ENCODE data around the gene CEP44.
"Not testable (repeated sequence)": the region's sequence is repeated elsewhere in the genome, so short reads cannot be mapped to it uniquely, and the experiment has no call there.

The CEP44 gene

DNA sequence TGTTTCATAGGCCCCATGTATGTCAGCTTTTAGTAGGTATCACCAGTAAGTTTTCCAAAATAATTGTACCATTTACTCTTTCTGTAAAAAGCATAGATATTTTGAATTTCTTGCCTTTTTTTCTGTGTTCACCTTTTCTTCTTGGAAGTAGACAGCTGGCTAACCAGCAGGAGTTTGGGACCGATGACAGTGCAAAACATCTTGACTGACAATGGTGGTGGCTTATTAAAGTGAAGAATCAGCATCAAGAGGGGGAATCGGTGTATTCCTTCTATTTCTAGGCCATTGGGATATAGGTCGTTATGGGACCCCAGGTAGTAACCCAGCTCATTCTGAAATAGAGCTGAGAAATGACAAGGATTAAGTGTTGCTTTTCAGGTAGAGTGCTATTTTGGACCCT is 3.2 kb downstream of the CEP44 start:
- TF ChIP-seq, protein P1, sequence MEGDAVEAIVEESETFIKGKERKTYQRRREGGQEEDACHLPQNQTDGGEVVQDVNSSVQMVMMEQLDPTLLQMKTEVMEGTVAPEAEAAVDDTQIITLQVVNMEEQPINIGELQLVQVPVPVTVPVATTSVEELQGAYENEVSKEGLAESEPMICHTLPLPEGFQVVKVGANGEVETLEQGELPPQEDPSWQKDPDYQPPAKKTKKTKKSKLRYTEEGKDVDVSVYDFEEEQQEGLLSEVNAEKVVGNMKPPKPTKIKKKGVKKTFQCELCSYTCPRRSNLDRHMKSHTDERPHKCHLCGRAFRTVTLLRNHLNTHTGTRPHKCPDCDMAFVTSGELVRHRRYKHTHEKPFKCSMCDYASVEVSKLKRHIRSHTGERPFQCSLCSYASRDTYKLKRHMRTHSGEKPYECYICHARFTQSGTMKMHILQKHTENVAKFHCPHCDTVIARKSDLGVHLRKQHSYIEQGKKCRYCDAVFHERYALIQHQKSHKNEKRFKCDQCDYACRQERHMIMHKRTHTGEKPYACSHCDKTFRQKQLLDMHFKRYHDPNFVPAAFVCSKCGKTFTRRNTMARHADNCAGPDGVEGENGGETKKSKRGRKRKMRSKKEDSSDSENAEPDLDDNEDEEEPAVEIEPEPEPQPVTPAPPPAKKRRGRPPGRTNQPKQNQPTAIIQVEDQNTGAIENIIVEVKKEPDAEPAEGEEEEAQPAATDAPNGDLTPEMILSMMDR (IDR thresholded peaks at IDR 0.05; ENCODE audit: low read depth, low read length) = no peak
- DNase-seq (ENCODE audit: extremely low read depth, low read depth) = no peak

DNA sequence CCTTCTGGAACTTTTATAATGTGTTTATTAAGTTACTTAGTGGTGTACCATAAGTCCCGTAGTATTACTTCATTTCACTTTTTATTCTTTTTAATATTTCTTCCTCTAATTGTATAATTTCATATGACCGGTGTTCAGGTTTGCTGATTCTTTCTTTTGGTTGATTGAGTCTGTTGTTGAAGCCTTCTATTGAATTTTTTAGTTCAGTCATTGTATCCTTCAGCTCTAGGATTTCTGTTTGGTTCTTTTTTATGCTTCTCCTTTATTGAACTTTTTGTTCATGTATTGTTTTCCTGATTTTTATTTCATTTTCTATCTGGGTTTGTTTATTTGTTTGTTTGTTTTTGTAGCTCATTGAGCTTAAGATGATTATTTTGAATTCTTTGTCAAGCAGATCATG is 8.8 kb downstream of the CEP44 start:
- TF ChIP-seq, protein P1 (IDR thresholded peaks at IDR 0.05; ENCODE audit: low read depth, low read length) = no peak
- no peak for DNase-seq (ENCODE audit: extremely low read depth, low read depth)

DNA sequence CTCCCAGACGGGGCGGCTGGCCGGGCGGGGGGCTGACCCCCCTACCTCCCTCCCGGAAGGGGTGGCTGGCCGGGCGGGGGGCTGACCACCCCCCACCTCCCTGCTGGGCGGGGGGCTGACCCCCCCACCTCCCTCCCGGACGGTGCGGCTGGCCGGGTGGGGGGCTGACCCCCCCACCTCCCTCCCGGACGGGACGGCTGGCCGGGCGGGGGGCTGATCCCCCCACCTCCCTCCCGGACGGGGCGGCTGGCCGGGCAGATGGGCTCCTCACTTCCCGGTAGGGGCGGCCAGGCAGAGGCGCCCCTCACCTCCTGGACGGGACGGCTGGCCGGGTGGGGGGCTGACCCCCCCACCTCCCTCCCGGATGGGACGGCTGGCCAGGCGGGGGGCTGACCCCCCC is 10.9 kb downstream of the CEP44 start:
- not testable (repeated sequence) for DNase-seq (ENCODE audit: extremely low read depth, low read depth)

DNA sequence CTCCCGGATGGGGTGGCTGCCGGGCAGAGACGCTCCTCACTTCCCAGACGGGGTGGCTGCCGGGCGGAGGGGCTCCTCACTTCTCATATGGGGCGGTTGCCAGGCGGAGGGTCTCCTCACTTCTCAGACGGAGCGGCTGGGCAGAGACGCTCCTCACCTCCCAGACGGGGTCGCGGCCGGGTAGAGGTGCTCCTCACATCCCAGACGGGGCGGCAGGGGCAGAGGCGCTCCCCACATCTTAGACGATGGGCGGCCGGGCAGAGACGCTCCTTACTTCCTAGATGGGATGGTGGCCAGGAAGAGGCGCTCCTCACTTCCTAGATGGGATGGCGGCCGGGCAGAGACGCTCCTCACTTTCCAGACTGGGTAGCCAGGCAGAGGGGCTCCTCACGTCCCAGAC is 11.4 kb downstream of the CEP44 start:
- DNase-seq (ENCODE audit: extremely low read depth, low read depth) = not testable (repeated sequence)

DNA sequence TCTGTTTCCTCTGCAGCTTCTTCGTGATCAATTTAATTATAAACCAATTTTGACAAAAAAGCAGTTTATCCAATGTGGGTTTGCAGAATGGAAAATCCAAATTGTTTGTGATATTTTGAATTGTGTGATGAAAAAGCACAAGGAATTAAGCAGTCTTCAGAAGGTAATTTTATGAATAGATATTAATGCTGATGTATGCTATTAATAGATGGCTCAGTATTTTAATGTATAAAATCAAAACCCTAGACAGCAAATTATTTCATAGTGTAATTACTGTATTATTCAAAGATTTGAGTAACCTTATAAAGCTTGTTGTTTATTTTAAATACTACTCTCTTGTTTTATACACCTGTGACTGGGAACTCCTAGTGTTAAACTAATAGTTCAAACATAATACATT is 20.0 kb downstream of the CEP44 start:
- TF ChIP-seq, protein P1 (IDR thresholded peaks at IDR 0.05; ENCODE audit: low read depth, low read length) = no peak
- no peak for DNase-seq (ENCODE audit: extremely low read depth, low read depth)

DNA sequence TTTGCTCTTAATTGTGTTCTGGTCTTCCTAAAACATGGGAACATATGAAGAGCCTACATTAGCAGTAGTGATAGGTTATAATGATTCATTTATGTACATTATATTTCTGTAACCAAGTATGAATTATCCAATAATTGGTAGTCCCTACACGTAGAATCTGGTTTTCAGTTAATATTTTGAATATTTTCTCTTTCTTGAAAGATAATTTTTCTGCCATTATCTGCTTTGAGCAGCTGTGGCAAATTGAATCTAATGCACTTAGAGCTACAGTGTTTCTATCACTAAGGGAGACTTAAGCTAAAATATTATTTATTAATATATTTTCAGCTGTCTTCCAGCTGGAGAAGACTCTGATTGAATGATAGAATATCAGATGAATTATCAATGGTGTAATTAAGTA is 21.0 kb downstream of the CEP44 start:
- TF ChIP-seq, protein P1 (IDR thresholded peaks at IDR 0.05; ENCODE audit: low read depth, low read length) = no peak
- no peak for DNase-seq (ENCODE audit: extremely low read depth, low read depth)

DNA sequence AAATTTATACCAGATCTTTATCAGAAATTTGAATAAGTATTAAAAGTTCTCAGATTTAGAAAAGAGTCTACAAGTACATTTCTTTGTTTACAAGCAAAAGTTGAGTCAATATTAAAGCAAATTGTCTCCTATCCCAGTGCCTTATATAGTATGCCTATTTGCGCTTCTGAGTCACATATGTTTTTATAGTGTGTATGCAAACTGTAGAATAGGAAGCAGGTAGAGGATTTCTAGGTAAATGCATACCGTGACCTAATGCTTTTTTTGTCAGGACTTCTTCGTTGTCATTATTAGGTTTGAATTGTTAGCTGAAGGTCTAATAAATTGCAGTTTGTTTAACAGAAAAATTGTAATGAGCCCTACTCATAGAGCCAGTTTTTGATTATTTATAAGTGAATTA is 22.2 kb downstream of the CEP44 start:
- TF ChIP-seq, protein P1 (IDR thresholded peaks at IDR 0.05; ENCODE audit: low read depth, low read length) = no peak
- no peak for DNase-seq (ENCODE audit: extremely low read depth, low read depth)

DNA sequence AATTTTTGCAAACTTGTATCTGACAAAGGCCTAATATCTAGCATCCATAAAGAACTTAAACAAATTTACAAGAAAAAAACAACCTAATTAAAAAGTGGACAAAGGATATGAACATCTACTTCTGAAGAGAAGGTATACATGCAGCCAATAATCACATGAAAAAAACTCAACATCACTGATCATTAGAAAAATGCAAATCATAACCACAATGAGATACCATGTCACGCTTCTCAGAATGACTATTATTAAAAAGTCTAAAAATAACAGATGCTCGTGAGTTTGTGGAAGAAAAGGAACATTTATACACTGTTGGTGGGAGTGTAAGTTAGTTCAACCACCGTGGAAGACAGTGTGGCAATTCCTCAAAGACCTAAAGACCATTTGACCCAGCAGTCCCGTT is 24.0 kb downstream of the CEP44 start:
- no peak for DNase-seq (ENCODE audit: extremely low read depth, low read depth)
- TF ChIP-seq, protein P1 (IDR thresholded peaks at IDR 0.05; ENCODE audit: low read depth, low read length) = no peak

DNA sequence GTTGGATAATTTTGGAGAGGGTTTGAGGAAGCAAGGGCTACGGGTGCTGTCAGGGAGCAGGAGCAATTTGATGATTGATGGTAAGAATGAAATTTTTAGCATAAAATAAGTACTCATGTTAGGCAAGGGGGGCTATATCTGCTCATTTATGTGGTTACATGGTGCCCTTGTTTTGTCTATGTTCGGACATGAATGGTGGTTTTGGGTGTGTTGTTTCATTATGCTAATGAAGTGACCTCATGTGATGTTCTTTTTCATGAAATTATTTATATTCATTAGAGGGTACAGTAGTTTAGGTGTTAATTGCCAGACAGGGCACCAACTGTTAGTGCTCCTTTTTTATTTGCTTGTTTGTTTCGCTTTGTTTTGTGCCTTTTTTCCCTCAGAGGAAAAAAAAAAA is 29.3 kb downstream of the CEP44 start:
- DNase-seq (ENCODE audit: extremely low read depth, low read depth) = no peak
- TF ChIP-seq, protein P1 (IDR thresholded peaks at IDR 0.05; ENCODE audit: low read depth, low read length) = no peak

All from AG09319 (cell line).